Measurements from ENCODE around the gene PACSIN2. TPM values are rescaled to one million over a fixed set of nuclear protein-coding genes. Genes with fewer than 3 reads are reported as not detected.
A peak's percentile ranks its signal among the peaks of the same experiment; 100 is the strongest.

PACSIN2 gene
- total and polyA plus RNA-seq, 2 of the 13 experiments (the other 11 are each of a cell fraction or from before 2014, with no cell fraction given): 54.1 to 68.8 TPM

DNA sequence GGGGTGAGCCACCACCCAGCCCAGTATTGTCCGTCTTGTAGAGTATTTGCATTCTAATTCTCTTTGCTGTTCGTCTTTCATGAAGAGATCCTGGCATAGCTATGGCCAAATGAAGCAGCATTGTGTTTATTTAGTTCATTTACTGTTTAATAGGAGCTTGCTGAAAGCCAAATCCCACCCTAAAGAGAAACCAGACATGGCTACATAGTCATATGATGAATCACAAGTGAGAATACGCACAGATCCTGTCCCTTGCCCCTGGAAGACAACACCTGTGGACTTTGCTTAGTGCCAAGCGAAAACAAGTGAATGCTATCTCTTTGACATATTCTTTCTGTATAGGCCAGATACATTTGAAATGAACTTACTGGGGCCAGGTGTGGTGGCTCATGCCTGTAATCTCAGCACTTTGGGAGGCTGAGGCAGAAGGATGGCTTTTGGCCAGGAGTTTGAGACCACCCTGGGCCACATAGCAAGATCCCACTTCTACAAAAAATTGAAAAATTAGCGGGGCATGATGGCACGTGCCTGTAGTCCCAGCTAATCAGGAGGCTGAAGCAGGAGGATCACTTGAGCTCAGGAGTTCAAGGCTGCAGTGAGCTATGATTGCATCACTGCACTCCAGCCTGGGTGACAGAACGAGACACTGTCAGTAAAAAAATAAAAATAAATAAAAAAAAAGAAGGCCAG, 152.8 kb downstream of the PACSIN2 start (continued):
- TF ChIP-seq, protein P1, sequence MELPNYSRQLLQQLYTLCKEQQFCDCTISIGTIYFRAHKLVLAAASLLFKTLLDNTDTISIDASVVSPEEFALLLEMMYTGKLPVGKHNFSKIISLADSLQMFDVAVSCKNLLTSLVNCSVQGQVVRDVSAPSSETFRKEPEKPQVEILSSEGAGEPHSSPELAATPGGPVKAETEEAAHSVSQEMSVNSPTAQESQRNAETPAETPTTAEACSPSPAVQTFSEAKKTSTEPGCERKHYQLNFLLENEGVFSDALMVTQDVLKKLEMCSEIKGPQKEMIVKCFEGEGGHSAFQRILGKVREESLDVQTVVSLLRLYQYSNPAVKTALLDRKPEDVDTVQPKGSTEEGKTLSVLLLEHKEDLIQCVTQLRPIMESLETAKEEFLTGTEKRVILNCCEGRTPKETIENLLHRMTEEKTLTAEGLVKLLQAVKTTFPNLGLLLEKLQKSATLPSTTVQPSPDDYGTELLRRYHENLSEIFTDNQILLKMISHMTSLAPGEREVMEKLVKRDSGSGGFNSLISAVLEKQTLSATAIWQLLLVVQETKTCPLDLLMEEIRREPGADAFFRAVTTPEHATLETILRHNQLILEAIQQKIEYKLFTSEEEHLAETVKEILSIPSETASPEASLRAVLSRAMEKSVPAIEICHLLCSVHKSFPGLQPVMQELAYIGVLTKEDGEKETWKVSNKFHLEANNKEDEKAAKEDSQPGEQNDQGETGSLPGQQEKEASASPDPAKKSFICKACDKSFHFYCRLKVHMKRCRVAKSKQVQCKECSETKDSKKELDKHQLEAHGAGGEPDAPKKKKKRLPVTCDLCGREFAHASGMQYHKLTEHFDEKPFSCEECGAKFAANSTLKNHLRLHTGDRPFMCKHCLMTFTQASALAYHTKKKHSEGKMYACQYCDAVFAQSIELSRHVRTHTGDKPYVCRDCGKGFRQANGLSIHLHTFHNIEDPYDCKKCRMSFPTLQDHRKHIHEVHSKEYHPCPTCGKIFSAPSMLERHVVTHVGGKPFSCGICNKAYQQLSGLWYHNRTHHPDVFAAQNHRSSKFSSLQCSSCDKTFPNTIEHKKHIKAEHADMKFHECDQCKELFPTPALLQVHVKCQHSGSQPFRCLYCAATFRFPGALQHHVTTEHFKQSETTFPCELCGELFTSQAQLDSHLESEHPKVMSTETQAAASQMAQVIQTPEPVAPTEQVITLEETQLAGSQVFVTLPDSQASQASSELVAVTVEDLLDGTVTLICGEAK (IDR thresholded peaks at IDR 0.05): no peak
- TF ChIP-seq, protein P1 (CRISPR knock-in tag; IDR thresholded peaks at IDR 0.05): no peak
- TF ChIP-seq ZBTB7B (CRISPR knock-in tag; IDR thresholded peaks at IDR 0.05): no peak
- no peak for TF ChIP-seq ZNF180 (CRISPR knock-in tag; IDR thresholded peaks at IDR 0.05; ENCODE audit: borderline replicate concordance, low read depth)
- TF ChIP-seq, protein P2, sequence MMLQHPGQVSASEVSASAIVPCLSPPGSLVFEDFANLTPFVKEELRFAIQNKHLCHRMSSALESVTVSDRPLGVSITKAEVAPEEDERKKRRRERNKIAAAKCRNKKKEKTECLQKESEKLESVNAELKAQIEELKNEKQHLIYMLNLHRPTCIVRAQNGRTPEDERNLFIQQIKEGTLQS (CRISPR knock-in tag; IDR thresholded peaks at IDR 0.05): 0 out of 2 replicates have a peak, but pooled peaks have one; percentile 50
- no peak for TF ChIP-seq TCF7L2 (IDR thresholded peaks at IDR 0.05; ENCODE audit: low read depth, low read length)
- no peak for TF ChIP-seq TRIM24 (CRISPR knock-in tag; IDR thresholded peaks at IDR 0.05)
- TF ChIP-seq ZNF34 (CRISPR knock-in tag; IDR thresholded peaks at IDR 0.05; ENCODE audit: borderline replicate concordance): no peak
- no peak for TF ChIP-seq AGO1 (IDR thresholded peaks at IDR 0.05; ENCODE audit: low read depth, low read length, poor library complexity, severe bottlenecking)
- no peak for TF ChIP-seq PCBP2 (optimal IDR thresholded peaks at IDR 0.05; ENCODE audit: low read depth, low read length, poor library complexity, severe bottlenecking)
- peak; percentile 23; the same call in 1 of the 2 replicates for TF ChIP-seq ZFX (CRISPR knock-in tag; IDR thresholded peaks at IDR 0.05; ENCODE audit: low read depth)
- no peak for TF ChIP-seq HHEX (CRISPR knock-in tag; IDR thresholded peaks at IDR 0.05)
- TF ChIP-seq SOX13 (IDR thresholded peaks at IDR 0.05): no peak
- TF ChIP-seq SOX13 (CRISPR knock-in tag; conservative IDR thresholded peaks at IDR 0.05 in 1 of 2, IDR thresholded peaks at IDR 0.05 in 1 of 2): no peak; a peak in 1 of 4 replicates
- no peak for TF ChIP-seq ZNF749 (CRISPR knock-in tag; IDR thresholded peaks at IDR 0.05; ENCODE audit: borderline replicate concordance)
- TF ChIP-seq, protein P3, sequence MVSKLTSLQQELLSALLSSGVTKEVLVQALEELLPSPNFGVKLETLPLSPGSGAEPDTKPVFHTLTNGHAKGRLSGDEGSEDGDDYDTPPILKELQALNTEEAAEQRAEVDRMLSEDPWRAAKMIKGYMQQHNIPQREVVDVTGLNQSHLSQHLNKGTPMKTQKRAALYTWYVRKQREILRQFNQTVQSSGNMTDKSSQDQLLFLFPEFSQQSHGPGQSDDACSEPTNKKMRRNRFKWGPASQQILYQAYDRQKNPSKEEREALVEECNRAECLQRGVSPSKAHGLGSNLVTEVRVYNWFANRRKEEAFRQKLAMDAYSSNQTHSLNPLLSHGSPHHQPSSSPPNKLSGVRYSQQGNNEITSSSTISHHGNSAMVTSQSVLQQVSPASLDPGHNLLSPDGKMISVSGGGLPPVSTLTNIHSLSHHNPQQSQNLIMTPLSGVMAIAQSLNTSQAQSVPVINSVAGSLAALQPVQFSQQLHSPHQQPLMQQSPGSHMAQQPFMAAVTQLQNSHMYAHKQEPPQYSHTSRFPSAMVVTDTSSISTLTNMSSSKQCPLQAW (CRISPR knock-in tag; IDR thresholded peaks at IDR 0.05): 0 out of 2 replicates have a peak, but pooled peaks have one; percentile 20
- no peak for TF ChIP-seq ZNF33A (CRISPR knock-in tag; IDR thresholded peaks at IDR 0.05; ENCODE audit: borderline replicate concordance)
